Activated T-helper 1 cell treated with anti-CD3 and anti-CD28 coated beads, Interleukin-2, amount 50 U/mL, for 16 hours (primary cell): ENCODE results near the gene NHERF1.

Experiments
- DNase-seq, 2 donors: peaks; one replicate each; pipeline ENCODE4 v3.0.0-alpha.2; 2020; ENCODE audit warnings: low read depth in 1 of 2, low spot score in 1 of 2

Gene NHERF1

DNA sequence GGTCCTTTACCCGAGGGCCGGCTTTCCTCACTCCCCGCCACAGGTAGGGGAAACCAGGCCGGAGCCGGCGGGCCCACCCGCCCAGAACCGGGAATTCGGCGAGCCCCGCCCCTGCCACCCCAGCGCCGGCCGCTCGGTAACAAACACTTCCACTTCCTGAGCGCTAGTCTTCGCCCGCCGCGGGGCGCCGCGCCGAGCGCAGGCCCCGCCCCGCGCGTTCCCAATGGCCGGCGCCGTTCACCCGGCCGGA, 224 bp upstream of the NHERF1 start:
- no peak for DNase-seq

DNA sequence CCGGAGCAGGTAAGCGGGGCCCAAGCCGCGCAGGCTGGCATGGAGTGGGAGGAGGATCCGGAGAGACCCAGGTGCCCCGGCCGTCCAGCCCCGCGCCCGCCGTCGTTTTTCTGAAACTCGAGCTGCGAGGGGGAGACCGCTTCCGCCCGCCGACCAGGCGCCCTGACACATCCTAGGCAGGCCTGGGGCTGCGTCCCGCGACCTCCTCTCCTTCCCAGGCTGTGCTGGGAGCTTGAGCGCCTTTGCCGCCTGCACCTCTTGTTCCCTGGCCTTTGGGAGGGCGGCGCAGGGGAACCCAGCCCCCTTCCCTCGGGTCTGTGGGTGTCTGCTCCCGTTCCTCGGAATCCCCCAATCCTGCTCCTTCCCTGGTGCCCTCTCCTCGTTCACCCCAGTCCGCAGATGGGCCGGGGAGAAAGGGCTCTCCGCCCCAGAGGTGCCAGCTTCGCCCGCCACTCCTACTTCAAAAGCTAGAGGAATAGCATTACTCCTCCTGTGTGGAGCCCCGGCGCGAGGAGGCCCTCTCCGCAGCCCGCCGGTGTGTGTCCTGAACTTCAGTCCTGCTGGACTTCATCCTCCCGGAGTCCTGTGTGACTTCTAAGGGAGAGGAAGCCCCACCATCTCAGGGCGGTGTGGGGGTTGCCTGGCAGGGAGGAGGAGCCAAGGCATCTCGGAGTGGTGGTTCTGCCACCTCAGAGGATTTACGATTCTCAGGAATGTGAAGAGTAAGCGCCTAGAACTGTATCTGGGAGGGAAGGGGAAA, 1.0 kb downstream of the NHERF1 start:
- no peak for DNase-seq

DNA sequence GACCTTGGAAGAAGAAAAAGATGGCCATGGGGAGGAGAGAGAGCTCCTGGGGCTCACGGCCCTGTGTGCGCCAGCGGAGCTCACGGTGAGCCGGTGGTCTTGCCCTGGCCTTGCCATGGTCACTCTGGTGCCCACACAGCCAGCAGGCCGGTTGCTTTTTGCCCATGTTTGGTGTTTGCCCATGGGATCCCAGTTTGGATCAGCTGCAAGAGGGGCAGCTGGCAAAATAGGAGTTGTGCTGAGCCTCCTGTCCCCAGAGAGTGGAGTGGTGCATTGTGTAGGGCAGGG, 1.6 kb downstream of the NHERF1 start:
- no peak for DNase-seq

DNA sequence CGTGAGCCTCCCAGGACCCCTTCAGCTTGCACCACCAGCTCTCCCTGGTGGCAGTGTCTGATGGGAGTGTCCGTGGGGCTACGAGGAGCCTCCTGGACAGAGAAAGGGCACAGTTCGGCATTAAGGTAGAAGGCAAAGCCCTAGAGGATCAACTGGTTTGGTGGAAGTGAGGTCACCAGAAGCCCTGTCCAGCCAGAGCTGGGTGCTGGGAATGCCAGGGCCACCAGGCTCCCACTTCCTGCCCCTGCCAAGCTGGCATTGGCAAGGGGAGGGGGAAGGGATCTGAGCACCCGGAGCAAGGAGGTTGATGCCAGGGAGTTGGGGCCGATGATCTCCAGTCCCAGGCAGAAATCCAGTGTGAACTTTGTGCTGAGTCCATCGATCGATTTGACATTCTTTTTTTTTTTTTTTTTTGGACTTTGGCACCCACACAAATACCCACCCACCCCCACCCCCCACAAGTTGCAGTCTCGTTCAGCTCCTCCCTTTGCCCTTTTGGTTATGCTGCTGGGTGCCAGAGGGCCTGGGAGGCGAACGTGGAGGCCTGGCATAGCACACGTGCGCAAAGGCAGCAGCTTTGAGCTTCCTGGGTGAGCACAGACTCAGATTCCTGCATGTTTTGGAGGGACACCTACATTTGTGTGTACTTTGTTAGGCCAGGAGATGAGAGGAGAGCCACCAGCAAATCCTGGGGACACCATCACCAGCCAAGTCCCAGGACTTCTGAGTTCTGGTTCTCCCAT, 2.1 kb downstream of the NHERF1 start:
- no peak for DNase-seq

DNA sequence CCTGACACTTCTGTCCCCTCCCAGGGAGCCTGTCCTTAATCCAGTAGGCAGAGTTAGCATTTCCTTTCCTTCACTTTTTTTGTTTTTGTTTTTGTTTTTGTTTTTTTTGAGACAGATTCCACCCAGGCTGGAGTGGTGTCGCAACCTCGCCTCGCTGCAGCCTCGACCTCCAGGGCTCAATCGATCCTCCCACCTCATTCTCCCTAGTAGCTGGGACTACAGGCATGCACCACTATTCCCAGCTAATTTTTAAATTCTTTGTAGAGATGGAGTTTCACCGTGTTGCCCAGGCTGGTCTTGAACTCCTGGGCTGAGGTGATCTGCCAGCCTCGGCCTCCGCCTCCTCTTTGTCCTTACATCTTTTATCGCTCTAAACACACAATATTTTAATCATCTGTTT, 4.0 kb downstream of the NHERF1 start:
- no peak for DNase-seq

DNA sequence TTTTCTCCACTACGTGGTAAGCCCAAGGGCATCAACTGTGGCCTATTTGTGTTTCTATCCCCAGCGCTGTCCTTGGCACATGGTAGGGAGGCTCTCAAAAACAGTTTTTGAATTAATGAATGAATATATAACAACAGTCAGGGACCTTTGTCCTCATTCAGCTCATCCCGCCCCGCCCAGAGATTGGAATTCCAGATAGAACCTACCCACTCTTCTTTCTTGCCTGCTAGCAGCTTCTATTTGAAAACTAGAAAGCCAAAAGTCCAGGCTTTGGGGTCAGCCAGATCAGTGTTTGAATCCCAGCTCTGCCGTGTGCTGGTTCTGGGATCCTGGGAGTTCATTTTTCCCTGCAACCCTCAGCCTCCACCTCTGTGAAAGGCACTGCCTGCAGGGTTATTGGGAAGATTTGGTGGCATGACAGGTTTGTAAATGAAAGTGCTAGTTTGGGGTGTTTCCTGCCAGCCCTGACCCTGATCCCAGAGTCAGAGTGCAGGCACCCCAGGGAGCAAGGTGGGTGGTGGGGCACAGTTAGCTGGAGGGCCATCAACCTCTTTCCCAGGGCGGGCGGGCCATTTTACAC, 4.5 kb downstream of the NHERF1 start:
- DNase-seq: no peak

DNA sequence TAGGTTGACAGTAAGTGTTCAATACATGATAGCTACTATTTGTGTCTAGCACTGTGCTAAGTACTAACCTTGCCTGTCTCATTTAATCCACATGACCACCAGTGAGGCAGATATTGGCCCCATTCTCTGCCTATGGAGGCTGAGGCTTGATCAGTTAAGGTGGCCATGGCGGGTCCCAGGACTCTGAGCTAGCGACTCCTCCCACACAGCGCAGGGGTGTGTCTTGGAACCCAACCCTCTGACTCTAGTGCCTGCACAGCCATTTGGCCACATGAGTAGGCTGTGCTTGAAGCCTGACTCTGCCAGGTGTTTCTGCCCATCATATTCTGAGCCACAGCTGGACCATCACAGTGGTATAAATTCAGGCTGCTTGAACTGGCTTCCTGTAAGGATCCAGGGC, 6.4 kb downstream of the NHERF1 start:
- no peak for DNase-seq

DNA sequence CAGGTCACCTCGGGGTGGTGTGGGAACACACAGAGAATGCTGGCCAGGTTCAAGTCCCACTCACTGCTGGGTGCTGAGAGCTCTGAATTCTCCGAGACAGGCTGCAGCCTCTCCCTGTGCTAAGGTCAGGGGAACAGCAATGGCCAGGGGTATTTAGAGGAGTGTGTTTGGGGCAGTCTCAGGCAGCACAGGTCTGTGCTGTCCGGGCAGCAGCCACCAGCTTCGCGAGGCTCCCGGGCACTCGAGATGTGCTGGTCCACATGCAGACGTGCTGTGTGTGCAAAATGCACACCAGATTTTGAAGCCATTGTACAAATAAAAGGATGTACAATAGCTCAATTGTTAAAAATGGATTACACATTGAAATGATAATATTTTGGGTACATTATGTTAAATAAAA, 7.1 kb downstream of the NHERF1 start:
- DNase-seq: no peak

DNA sequence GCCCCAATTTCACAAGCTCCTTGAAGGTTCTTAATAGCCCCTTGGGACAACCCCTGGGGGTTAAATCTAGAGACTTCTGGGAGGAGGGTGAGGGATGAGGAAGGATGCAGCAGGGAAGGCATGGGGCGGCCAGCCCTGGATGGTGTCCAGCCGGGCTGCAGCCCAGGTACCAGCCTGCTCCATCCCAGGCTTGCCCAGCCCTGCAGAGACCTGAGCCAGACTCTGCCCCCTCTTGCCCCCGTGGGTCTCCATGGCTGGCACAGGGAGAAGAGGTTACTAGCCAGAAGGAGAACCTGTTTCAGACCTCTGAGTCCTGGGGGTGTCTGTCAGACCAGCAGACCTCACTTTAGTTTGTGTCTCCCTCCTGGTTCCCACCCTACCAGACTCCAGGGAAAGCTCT, 8.5 kb downstream of the NHERF1 start:
- no peak for DNase-seq

DNA sequence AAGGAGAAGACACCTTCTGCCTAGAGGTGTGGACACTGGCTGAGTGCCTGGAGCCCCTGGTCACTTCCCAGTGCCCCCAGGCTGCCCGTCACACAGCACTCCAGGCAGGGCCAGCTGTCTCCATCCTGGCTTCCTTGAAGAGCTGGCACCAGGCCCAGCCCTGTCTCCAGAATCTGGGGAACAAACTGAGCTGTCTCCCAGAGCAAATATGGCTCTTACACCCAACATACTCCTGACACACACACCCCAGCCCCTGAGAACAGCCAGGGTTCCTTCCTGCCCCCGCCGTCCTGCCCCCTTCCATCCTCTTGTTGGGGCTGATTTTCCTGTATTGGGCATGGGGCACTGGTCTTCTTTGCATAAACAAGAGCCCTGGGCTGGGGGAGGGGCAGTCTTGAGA, 9.1 kb downstream of the NHERF1 start:
- DNase-seq: no peak

DNA sequence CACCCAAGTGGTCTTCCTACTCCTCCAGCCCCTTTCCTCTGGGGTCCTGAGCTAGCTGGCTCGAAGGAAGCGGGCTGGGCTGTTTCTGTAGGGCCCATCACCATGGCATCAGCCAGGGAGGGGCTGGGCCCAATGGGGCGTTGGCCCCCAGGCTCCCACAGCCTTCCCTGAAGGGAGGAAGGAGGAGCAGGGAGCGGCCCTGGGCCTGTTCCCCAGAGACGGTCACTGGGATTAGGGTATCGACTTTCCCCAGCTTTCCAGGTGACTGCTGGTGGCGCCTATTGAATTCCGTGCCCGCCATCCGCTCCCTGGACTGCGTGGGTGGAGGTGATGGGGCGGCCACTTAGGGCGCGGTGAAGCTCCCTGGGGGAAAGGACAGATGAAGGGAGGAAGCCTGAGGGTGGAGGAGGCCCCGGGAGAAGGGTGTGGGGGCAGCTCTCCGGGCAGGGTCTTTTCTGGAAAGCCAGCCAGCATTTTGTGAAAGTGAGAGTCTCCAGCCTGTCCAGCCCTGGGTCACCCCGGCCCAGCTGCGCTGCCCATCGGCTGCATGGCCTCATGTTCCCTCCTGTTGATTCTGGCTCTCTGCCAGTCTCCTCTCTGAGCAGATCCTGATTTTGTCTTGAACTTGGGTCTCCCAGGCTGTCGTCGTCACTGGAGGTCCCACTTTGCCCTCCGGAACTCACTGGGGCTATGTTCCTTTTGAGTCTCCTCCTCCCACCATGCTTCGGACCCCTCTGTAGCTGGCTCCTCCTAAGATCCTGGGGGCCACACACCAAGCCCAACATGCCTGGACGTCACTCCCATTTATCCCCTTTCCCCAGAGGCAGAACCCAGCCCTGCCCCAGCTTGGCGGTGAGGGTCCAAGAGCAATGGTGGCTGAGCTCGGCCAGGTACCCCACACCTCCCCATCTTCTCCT, 9.8 kb downstream of the NHERF1 start:
- no peak for DNase-seq

DNA sequence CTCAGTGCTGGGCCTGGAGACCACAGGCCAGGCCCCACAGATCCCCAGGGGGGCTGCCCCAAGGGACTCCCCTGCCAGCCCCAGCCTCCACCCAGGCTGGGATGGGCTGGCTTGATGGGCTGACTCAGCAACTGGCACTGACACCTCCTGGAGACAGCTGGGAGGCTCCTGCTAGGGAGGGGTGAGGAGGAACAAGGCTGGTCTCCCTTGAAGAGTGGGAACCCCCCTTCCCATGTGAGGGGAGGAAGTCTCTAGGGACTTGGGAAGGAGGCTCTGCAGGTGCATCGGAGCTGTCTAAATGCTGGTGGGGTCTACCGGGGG, 10.4 kb downstream of the NHERF1 start:
- DNase-seq: no peak

DNA sequence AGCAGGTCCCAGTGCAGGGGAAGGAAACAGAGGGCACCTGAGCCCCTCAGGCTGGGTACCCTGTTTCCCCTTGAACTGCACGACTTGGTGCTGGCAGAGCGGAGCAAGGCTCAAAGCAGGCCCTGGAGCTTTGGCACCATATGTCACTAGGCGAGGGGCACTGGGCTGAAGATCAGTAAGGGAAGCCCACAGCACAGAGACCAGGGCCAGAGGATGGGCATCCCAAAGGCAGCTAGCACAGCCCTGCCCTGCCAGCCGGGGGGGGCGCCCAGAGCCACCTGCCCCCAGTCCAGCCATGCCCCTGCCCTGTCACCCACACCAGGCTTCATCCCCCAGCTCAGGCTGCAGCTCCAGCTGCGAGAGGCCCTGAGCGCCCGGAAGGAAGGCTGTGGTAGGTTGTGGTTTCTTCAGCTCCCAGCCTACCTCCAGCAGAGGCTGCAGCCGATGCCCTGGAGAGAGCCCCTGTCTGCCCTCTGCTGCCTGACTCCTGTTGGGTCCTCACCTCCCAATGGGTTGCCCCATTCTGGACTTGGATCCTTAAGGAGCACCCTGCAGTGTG, 10.9 kb downstream of the NHERF1 start:
- no peak for DNase-seq

DNA sequence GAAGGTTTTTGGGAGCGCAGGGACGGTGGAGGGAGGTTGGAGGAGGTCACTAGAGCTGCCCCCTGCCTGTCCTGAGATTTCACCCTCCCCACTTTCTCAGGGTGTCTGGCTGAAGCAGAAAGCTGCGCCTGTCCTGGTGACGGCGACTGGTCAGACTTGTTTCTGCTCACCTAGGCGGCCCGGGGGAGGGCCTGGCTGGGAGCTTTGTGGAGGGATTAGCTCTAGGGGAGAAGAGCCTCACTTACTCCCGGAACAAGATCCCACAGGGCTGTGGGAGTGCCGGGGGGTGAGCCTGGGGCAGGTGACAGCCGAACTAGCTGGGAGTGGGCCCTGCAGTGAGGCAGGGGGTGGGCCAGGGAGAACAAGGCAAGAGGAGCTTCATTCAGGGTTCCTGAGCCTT, 11.5 kb downstream of the NHERF1 start:
- no peak for DNase-seq

DNA sequence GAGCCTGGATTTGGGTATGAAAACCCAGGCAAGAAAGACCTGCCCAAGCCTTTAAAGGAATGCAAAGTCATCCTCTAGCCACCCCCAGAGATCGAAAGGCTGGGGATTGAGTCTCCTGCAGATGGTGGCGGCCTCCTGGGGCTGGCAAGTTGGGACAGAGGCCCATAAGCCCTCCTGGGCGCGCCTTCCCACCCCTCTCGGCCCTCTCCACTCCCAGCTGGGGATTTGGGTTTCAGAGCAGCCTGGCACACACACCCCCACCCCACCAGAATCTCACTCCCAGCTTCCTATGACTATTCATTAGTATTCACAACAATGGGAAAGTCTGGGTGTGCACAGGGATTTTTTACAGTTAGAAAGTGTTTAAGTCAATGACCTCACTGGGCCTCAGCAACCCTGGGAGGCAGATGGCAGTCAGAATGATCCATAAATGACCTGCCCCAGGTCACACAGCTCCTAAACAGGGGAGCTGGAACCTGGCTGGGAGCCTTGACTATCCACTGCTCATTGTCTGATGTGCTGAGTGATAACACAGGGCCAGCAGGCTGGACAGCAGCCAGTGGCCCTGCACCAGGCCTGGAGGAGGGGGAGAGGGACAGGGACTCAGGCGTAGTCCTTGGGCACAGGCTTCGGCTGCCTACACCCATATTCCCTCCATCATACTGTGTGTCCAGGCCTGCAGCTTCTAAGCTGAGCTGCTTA, 12.1 kb downstream of the NHERF1 start:
- DNase-seq: no peak

DNA sequence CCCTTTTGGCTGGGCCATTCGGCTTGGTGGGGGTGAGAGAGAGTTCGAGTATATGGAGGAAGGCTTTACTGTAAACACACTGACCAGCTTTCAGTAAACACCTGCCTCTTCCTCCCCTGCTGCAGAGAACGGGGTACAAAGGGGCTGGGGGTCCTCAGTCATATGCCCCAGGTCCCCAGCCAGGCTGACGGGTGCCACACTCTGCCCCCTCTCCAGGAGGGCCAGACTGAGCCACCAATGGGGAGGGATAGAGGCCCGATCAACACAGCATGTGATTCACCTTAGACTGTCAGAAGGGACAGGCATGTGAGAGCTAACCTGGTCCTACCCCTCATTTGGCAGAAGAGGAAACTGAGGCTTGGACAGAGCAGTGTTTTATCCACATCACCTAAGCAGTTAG, 13.0 kb downstream of the NHERF1 start:
- no peak for DNase-seq

DNA sequence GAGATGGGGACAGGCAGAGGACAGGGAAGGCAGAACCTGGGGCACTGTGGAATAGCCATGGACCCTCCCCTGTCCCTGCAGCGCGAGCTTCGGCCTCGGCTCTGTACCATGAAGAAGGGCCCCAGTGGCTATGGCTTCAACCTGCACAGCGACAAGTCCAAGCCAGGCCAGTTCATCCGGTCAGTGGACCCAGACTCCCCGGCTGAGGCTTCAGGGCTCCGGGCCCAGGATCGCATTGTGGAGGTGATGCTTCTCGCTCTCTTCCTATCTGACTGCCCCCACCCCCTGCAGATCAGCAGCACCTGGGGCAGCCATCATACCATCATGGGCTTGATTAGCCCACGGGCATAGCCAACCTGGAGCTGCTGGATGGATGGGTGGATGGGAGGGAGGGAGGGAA, 13.5 kb downstream of the NHERF1 start:
- no peak for DNase-seq

DNA sequence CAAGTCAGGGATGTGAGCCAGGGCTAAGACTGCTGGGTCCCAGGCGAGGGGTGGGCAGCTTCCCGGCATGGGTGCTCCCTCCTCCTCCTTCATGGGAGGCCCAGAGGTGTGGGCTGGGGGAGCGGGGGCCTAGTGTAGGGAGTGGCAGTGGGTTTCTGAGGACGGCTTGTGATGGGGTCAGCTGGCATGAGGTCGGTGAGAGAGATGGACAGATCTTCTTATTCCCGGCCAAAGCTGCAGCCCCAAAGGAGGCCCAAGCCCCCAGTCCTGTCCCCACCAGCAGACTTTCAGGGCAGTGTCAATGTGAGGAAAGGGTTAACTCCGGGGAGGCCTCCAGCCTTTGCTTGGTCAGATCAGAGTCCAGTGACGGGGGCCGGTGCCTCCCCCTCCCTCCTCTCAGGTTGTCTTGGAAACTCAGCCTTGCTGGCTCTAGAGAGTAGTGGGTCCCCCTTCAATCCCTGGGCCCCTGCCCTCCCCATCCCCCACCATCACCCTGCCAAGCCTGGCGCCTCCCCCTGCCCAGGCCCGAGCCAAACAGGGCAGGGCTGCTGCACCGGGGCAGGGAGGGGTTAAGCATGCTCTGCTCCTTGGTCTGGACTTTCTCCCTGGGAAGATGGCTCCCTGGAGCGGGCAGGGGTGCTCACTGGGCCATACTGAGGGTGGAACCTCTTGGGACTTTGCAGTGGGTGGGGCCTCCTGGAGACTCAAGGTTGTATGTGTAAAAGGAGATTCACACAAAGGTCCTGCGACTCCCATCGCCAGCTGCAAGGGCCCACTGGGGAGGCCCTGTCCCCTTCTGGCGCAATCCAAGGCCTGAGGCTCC, 15.3 kb downstream of the NHERF1 start:
- DNase-seq: no peak

DNA sequence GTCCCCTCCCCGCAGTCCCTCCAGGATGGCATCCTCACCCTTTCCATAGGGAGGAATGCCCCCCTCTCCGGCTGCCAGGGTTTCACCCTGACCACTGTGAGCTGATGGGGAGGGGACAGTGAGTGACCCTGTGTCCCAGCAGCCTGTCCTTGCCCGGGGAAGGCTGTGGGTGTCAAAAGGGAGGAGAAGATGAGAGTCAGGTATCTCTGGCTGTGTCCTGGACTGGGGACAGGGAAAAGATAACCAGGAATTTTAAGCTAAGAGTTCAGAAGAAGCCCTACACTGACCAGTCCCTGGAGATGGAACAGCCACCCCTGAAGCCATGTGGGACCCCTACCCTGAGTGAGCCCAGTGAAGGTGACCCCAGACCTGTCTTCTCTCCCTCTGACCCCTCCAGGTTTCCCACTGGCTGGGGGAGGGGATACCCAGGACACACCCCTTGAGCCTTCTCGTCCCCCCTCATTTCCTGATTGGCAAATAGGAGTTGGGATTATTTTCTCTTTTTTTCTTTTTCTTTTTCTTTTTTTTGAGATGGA, 16.4 kb downstream of the NHERF1 start:
- no peak for DNase-seq

DNA sequence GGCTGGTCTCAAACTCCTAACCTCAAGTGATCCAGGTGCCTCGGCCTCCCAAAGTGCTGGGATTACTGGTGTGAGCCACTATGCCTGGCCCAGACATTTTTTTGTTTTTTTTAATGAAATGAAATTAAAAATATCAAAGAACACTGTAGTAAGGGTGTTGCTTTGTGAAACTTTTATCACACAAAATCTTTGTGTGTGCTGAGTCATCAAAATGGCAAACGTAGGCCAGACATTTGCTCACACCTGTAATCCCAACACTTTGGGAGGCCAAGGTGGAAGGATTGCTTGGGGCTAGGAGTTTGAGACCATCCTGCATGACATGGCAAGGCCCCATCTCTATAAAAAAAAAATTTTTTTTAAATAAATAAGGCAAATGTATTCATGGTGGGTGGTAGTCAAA, 18.0 kb downstream of the NHERF1 start:
- no peak for DNase-seq
